Right lobe of liver (tissue), 4 donors: ENCODE measurements around the gene CLCN7.

Experiments used
- CTCF ChIP-seq, 4 donors: fragments of 200-600 bp in 3 of 4; fragments of 450-650 bp in 1 of 4; IDR thresholded peaks; one replicate each; pipeline versions ENCODE4 v1.5.1 to v1.8.0; 2016 to 2022; ENCODE audit warnings: antibody characterized with exemption in 4 of 4, mild to moderate bottlenecking in 2 of 4
- POLR2A ChIP-seq: fragments of 450-650 bp; IDR thresholded peaks from one replicate; pipeline ENCODE4 v1.6.1; 2017; ENCODE audit warnings: antibody characterized with exemption, mild to moderate bottlenecking
- donor health status: DM: no; HTN: no; CAD: no.
- donor health status: DM: no; HTN: no; CAD: no.
- donor health status: DM: no; HTN: yes; CAD: no.

GRCh38 chr16:1457489-1458245 is 17.2 kb downstream of the CLCN7 start:
- TF ChIP-seq CTCF (IDR thresholded peaks at IDR 0.05) = no peak
- TF ChIP-seq POLR2A = no peak
